Gastrocnemius medialis (tissue), 4 donors: ENCODE results near the gene PCDHB7. TPM values are rescaled to one million over a fixed set of nuclear protein-coding genes. Genes with fewer than 3 reads are reported as not detected.
A peak's percentile ranks its signal among the peaks of the same experiment; 100 is the strongest.
"Not testable (repeated sequence)": the region's sequence is repeated elsewhere in the genome, so short reads cannot be mapped to it uniquely, and the experiment has no call there.

Experiments used
- ATAC-seq, 2 donors: fragments of 150-250 bp; one replicate each; pipeline ENCODE4 v1.9.1; 2016
- DNase-seq, 2 donors: peaks; one replicate each; pipeline ENCODE4 v3.0.0-alpha.2; 2019
- H3K27ac ChIP-seq, 4 donors: fragments of 200-600 bp; sonication (generic); 1 replicate in 1 of 4; 2 replicates in 3 of 4; pipeline ENCODE4 v1.5.1; 2016 to 2018; ENCODE audit warnings: mild to moderate bottlenecking in 2 of 4, moderate library complexity in 1 of 4
- H3K27me3 ChIP-seq, 3 donors: fragments of 200-600 bp; sonication (generic) in 2 of 3; 1 replicate in 1 of 3; 2 replicates in 2 of 3; pipeline versions ENCODE4 v1.5.1 to v1.6.0; 2016 to 2019; ENCODE audit warnings: mild to moderate bottlenecking in 1 of 3, moderate library complexity in 1 of 3
- H3K36me3 ChIP-seq, 2 donors: fragments of 200-600 bp; sonication (generic) in 1 of 2; one replicate each; pipeline ENCODE4 v1.5.1; 2017 to 2018
- H3K4me1 ChIP-seq, 2 donors: fragments of 200-600 bp; sonication (generic) in 1 of 2; one replicate each; pipeline ENCODE4 v1.5.1; 2016 to 2017; ENCODE audit warnings: mild to moderate bottlenecking in 2 of 2
- H3K4me3 ChIP-seq, 4 donors: fragments of 200-600 bp; sonication (generic) in 3 of 4; 1 replicate in 1 of 4; 2 replicates in 3 of 4; pipeline ENCODE4 v1.5.1; 2016 to 2019; ENCODE audit warnings: mild to moderate bottlenecking in 2 of 4
- H3K9me3 ChIP-seq, 3 donors: fragments of 200-600 bp; sonication (generic) in 2 of 3; 1 replicate in 1 of 3; 2 replicates in 2 of 3; pipeline ENCODE4 v1.5.1; 2016 to 2019
- CTCF ChIP-seq, 5 experiments: fragments of 450-650 bp in 3 of 5; fragments of 200-600 bp in 2 of 5; sonication (generic) in 2 of 5; IDR thresholded peaks in 4 of 5; conservative IDR thresholded peaks in 1 of 5; 1 replicate in 4 of 5; 2 replicates in 1 of 5; pipeline ENCODE4 v1.5.1; 2016 to 2019; ENCODE audit warnings: antibody characterized with exemption in 5 of 5, mild to moderate bottlenecking in 3 of 5, moderate library complexity in 3 of 5
- POLR2A ChIP-seq, 2 donors: fragments of 450-650 bp; IDR thresholded peaks; one replicate each; pipeline ENCODE4 v1.6.1; 2017; ENCODE audit warnings: antibody characterized with exemption in 2 of 2, mild to moderate bottlenecking in 2 of 2, moderate library complexity in 2 of 2
- in situ Hi-C, 4 donors: fragments of 200-750 bp; cut with MboI; loops; one replicate each; pipeline versions ENCODE4 v1.15.0 to v1.8.0; 2017; ENCODE audit warnings: low sequenced_read_pairs in 4 of 4
- intact Hi-C: fragments of 100-400 bp; cut with DNase I; formaldehyde crosslinking; loops from one replicate; pipeline ENCODE4 v1.15.1; 2023; ENCODE audit warnings: low total_unique reads
- total RNA-seq, 4 donors: library from RNA; depleted of rRNA; stranded (reverse); fragments of >200 nt; gene quantifications; one replicate each; pipeline versions ENCODE4 v1.1.0 to v1.2.3, GENCODE V29; 2016

The PCDHB7 gene
- total RNA-seq, 4 donors from 2014 or later = 0.07 to 0.75 (median 0.20) TPM

GRCh38 chr5:141135718-141136266, 36.7 kb upstream of the PCDHB7 start:
- Histone ChIP-seq H3K27me3 (no peaks in the 10 kb centered on the region), H3K36me3 (no peaks in the 10 kb centered on the region), H3K9me3 (peaks cover 0 to 5% (median 0%) of the 10 kb centered on the region in 3 donors), H3K4me1 (no peaks in the 10 kb centered on the region), H3K4me3 (peak overlapping the region; percentile 34 to 54 (median 47)), H3K27ac (no peak overlapping the region)
- no peak for TF ChIP-seq POLR2A (IDR thresholded peaks at IDR 0.05)
- TF ChIP-seq CTCF (IDR thresholded peaks at IDR 0.05 in 4 of 5, conservative IDR thresholded peaks at IDR 0.05 in 1 of 5) = no peak
- no peak for DNase-seq
- in situ Hi-C loops = no loop called here
- intact Hi-C loops = no loop called here
- no peak for ATAC-seq

- H3K27ac ChIP-seq, H3K27me3 ChIP-seq, H3K36me3 ChIP-seq, H3K4me3 ChIP-seq, in situ Hi-C loops, H3K4me1 ChIP-seq, DNase-seq, H3K9me3 ChIP-seq, ATAC-seq, intact Hi-C loops: not testable (repeated sequence)
Measured at GRCh38 chr5:141137346-141137745, 35.1 kb upstream of the PCDHB7 start.

- H3K4me1 ChIP-seq = no peaks in the 10 kb centered on the region
- intact Hi-C loops (no loop called here), in situ Hi-C loops (no loop called here)
- ATAC-seq = no peak
- H3K9me3 ChIP-seq = peaks cover 0 to 14% (median 0%) of the 10 kb centered on the region in 3 donors
- TF ChIP-seq POLR2A (IDR thresholded peaks at IDR 0.05) (no peak), CTCF (IDR thresholded peaks at IDR 0.05 in 4 of 5, conservative IDR thresholded peaks at IDR 0.05 in 1 of 5) (no peak)
- peaks cover 0 to 9% (median 0%) of the 10 kb centered on the region in 3 donors for H3K27me3 ChIP-seq
- peak within 1 kb of the TSS in 2 of 4 donors; percentile 0 to 10 for H3K4me3 ChIP-seq
- no peaks in the 10 kb centered on the region for H3K36me3 ChIP-seq
- no peak within 1 kb of the TSS for H3K27ac ChIP-seq
- DNase-seq = no peak
Measured at GRCh38 chr5:141149812-141150211, 22.6 kb upstream of the PCDHB7 start, which contains the start of gene PCDHB6. Gene PCDHB6 (plus strand): TSS chr5:141150057. CDS start chr5:141150258, 201 bp downstream.

GRCh38 chr5:141150224-141150992, 22.0 kb upstream of the PCDHB7 start:
- intact Hi-C loops = no loop called here
- Histone ChIP-seq H3K9me3 (peaks cover 0 to 14% (median 2%) of the 10 kb centered on the region in 3 donors), H3K4me1 (no peaks in the 10 kb centered on the region), H3K27me3 (peaks cover 0 to 10% (median 0%) of the 10 kb centered on the region in 3 donors), H3K36me3 (no peaks in the 10 kb centered on the region), H3K27ac (no peak overlapping the region), H3K4me3 (peak overlapping the region in 2 of 4 donors; percentile 0 to 10)
- no peak for TF ChIP-seq CTCF (IDR thresholded peaks at IDR 0.05 in 4 of 5, conservative IDR thresholded peaks at IDR 0.05 in 1 of 5)
- TF ChIP-seq POLR2A (IDR thresholded peaks at IDR 0.05) = no peak
- DNase-seq (no peak), ATAC-seq (no peak)
- in situ Hi-C loops = no loop called here

- Histone ChIP-seq H3K4me3 (no peak overlapping the region), H3K36me3 (no peaks in the 10 kb centered on the region), H3K9me3 (peaks cover 0 to 19% (median 2%) of the 10 kb centered on the region in 3 donors), H3K27me3 (peaks cover 0 to 10% (median 0%) of the 10 kb centered on the region in 3 donors), H3K27ac (no peak overlapping the region), H3K4me1 (no peaks in the 10 kb centered on the region)
- TF ChIP-seq CTCF (IDR thresholded peaks at IDR 0.05 in 4 of 5, conservative IDR thresholded peaks at IDR 0.05 in 1 of 5) = no peak
- TF ChIP-seq POLR2A (IDR thresholded peaks at IDR 0.05) = no peak
- in situ Hi-C loops = no loop called here
- DNase-seq = no peak
- no peak for ATAC-seq
- intact Hi-C loops = no loop called here
Measured at GRCh38 chr5:141150993-141151325, 21.5 kb upstream of the PCDHB7 start.

- ATAC-seq, H3K4me3 ChIP-seq, in situ Hi-C loops, DNase-seq, H3K27ac ChIP-seq, intact Hi-C loops, H3K36me3 ChIP-seq, H3K4me1 ChIP-seq: not testable (repeated sequence)
- Histone ChIP-seq H3K9me3 (peaks cover 0 to 22% (median 2%) of the 10 kb centered on the region in 3 donors), H3K27me3 (peaks cover 0 to 10% (median 0%) of the 10 kb centered on the region in 3 donors)
Measured at GRCh38 chr5:141151632-141152031, 20.8 kb upstream of the PCDHB7 start.

- in situ Hi-C loops, H3K27ac ChIP-seq, H3K4me3 ChIP-seq, intact Hi-C loops, H3K4me1 ChIP-seq, DNase-seq, H3K36me3 ChIP-seq, ATAC-seq: not testable (repeated sequence)
- Histone ChIP-seq H3K27me3 (peaks cover 0 to 10% (median 0%) of the 10 kb centered on the region in 3 donors), H3K9me3 (peaks cover 0 to 22% (median 2%) of the 10 kb centered on the region in 3 donors)
Measured at GRCh38 chr5:141152096-141152495, 20.3 kb upstream of the PCDHB7 start.
